Measurements from ENCODE around the gene RC3H2.

DNA sequence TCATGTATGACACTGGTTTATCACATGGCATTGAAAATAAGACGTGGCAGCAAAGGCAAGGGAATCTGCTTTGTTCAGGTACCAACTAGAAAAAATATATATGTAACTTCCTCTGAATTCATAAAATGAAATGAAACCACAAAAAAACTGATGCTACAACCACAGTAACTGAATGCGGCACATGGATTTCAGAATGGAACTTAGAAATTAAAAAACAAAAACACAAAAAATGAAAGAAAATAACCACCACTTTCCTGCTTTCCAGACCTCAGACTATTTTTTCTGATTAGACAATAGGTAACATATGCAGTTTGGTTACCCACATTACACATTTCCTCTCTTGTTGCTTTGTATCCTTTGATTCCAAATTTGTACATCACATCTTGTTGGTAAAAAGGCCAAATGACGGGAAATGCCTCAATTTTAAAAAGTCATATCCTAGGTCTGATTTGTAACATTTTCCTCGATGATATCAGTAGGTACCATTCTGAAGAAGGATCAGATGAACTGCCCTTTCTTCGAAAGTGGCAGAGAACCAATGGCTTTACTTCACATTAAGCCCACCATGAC, 58.7 kb downstream of the RC3H2 start:
- TF ChIP-seq, protein P1, sequence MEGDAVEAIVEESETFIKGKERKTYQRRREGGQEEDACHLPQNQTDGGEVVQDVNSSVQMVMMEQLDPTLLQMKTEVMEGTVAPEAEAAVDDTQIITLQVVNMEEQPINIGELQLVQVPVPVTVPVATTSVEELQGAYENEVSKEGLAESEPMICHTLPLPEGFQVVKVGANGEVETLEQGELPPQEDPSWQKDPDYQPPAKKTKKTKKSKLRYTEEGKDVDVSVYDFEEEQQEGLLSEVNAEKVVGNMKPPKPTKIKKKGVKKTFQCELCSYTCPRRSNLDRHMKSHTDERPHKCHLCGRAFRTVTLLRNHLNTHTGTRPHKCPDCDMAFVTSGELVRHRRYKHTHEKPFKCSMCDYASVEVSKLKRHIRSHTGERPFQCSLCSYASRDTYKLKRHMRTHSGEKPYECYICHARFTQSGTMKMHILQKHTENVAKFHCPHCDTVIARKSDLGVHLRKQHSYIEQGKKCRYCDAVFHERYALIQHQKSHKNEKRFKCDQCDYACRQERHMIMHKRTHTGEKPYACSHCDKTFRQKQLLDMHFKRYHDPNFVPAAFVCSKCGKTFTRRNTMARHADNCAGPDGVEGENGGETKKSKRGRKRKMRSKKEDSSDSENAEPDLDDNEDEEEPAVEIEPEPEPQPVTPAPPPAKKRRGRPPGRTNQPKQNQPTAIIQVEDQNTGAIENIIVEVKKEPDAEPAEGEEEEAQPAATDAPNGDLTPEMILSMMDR (IDR thresholded peaks at IDR 0.05; ENCODE audit: low read depth, low read length, missing input control) = no peak
- no peak for TF ChIP-seq TAF1 (conservative IDR thresholded peaks at IDR 0.05)

Data from liver (tissue), 3 donors.